GM21786 (cell line): ENCODE results near the gene RGS13.
"Not testable (repeated sequence)": the region's sequence is repeated elsewhere in the genome, so short reads cannot be mapped to it uniquely, and the experiment has no call there.

ENCODE experiments used
- ATAC-seq: cut with Tn5 transposase; IDR thresholded peaks from one replicate; pipeline ENCODE4 v1.9.1; 2021; ENCODE audit not compliant: unreplicated experiment

The RGS13 gene

DNA sequence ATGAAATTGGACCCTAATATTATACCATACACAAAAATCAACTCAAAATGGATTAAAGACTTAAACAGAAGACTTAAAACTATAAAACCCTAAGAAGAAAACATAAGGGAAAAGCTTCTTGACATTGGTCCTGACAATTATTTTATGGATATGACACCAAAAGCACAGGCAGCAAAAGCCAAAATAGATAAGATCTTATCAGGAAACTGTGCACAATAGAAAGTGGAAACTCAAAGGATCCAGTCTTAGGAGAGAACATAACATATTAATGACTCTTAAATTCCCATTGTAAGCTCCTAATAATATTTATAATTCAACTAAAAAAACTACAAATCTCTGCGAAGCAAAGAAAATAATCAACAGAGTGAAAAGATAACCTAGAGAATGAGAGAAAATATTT lies 39.8 kb downstream of the RGS13 start:
- ATAC-seq, result no peak

DNA sequence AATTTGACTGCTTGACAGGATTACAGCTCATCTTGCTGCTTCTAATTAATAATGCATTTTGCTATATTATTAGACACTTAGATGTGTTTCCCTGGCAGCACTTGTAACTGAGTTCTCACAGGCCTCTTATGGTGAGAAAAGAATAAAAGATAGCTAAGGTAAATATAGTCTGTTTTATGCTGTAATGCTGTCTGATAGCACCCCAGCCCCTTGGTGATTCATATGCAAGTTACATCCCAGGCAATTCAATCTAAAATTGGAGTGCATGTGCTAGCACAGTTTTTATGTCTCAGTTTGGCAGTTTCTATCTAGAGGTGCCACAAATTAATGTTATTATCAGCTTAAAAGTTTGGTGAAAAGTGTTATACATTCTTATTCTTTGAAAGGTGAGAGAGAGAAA lies 42.2 kb downstream of the RGS13 start:
- no peak for ATAC-seq

- ATAC-seq, result no peak
Measured at GRCh38 chr1:192682335-192682734, 46.4 kb downstream of the RGS13 start.

GRCh38 chr1:192683081-192683480 lies 47.1 kb downstream of the RGS13 start:
- ATAC-seq, result not testable (repeated sequence)

- ATAC-seq, result no peak
Measured at GRCh38 chr1:192689459-192689858, 53.5 kb downstream of the RGS13 start.

DNA sequence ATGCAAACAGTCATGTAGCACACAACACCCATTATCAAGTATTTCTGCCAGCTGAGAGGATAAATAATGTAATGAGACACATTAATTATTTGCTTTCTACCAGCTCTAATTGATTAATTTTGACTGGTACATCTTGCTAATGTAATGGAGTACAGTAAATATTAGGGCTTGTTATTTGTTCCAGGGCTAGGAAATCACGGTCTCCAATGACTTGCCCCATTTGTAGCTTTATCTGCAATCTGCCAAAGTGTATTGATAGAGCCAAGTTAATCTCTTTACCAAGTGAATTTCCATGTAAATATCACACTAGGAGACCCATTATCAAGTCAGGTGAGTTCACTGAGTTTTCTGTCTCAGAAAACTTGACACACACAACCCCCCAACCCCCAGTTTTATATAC lies 55.1 kb downstream of the RGS13 start:
- ATAC-seq, result no peak

- no peak for ATAC-seq
Measured at GRCh38 chr1:192696082-192696481, 60.1 kb downstream of the RGS13 start.

GRCh38 chr1:192697771-192698170 lies 61.8 kb downstream of the RGS13 start:
- no peak for ATAC-seq

DNA sequence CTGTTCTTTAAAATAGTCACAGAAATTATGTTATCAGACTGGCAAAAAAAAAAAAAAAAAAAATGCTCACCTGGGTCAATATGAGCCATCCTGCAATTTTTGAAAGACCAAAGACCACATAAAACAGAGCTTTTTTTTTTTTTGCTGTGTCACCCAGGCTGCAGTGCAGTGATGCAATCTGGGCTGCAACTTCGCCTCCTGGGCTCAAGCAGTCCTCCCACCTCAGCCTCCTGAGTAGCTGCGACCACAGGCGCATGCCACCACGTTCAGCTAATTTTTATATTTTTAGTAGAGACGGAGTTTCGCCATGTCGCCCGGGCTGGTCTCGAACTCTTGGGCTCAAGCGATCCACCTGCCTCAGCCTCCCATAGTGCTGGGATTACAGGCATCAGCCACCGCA lies 62.8 kb downstream of the RGS13 start:
- no peak for ATAC-seq

DNA sequence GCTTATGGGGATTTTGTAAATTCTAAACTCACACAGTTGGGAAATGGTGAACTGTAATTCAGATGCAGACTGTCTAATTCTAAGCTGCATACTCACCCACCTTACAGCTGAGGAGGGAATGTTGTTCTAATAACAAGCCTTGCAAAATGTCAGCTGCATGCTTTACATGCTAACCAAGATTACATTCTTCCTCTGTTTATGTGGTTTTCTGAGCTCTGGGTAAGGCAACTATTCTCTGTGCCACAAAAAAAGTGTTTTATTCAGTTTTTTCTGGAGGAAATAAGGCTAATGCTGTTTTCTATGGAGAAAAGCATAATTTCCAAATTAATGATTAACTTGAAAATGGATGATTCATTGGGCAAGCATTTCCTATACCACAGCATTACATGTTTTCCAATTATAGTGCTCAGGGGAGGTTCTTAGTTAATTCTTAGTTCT lies 64.9 kb downstream of the RGS13 start:
- ATAC-seq, result no peak

- no peak for ATAC-seq
Measured at GRCh38 chr1:192702212-192702902, 66.4 kb downstream of the RGS13 start.

GRCh38 chr1:192703283-192704206 lies 67.6 kb downstream of the RGS13 start:
- peak; percentile 85 for ATAC-seq

DNA sequence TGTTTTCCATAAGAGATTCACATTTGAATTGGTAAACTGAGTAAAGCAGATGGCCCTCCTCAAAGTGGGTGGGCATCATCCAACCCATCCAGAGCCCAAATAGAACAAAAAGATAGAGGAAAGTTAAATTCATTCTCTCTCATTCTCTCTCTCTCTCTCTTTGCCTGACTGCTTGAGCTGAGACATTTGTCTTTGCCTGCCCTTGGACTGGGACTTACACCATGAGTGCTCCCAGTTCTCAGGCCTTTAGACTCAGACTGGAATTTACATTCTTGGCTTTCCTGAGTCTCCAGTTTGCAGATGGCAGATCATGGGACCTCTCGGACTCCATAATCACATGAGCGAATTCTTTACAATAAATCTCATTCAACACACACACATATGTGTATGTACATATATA lies 69.6 kb downstream of the RGS13 start:
- ATAC-seq, result no peak

GRCh38 chr1:192706936-192707335 lies 71.0 kb downstream of the RGS13 start:
- no peak for ATAC-seq

GRCh38 chr1:192707978-192708547 lies 72.1 kb downstream of the RGS13 start:
- no peak for ATAC-seq

DNA sequence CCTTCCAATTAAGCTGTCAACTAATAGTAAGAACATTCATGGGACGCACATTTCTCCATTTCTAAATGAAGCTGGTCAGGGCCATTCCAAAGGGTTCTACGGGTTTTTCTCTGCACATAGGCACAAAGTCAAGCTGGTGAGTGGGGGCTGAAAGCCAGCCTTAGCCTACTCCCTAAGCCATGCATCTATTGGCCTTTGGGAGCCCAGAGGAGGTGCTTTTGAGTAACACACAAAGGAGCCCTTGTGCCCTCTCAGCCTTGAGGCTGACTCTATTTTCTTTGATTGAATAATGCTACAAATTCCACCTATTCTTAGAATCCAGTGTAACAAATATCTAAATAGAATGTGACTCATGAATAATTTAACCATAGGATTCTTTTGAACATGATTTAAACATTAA lies 73.6 kb downstream of the RGS13 start:
- no peak for ATAC-seq
